DOHH2 (cell line): Measurements from ENCODE around the gene UNC50.

ENCODE experiments used
- H3F3A ChIP-seq: fragments of 200-600 bp; sonication (generic), shearing (Covaris generic); 2 replicates; pipeline ENCODE4 v1.6.0; 2016; ENCODE audit warnings: antibody characterized with exemption, mild to moderate bottlenecking; ENCODE audit not compliant: control insufficient read depth, insufficient read depth
- H3K27ac ChIP-seq: fragments of 200-600 bp; sonication (generic); 2 replicates; pipeline ENCODE4 v1.5.1; 2014; ENCODE audit warnings: low read depth, mild to moderate bottlenecking, low read length, moderate library complexity
- H3K27me3 ChIP-seq: fragments of 200-600 bp; sonication (generic); 2 replicates; pipeline ENCODE4 v1.6.1; 2014; ENCODE audit warnings: mild to moderate bottlenecking, low read length, mixed read lengths; ENCODE audit not compliant: control insufficient read depth
- H3K36me3 ChIP-seq: fragments of 200-600 bp; sonication (generic); 2 replicates; pipeline ENCODE4 v1.6.1; 2014; ENCODE audit warnings: mild to moderate bottlenecking, low read length, moderate library complexity, mixed read lengths; ENCODE audit not compliant: control insufficient read depth
- H3K4me1 ChIP-seq: fragments of 200-600 bp; sonication (generic); 2 replicates; pipeline ENCODE4 v1.6.1; 2014; ENCODE audit warnings: mild to moderate bottlenecking, low read length, mixed read lengths; ENCODE audit not compliant: control insufficient read depth
- H3K4me2 ChIP-seq: fragments of 200-600 bp; sonication (generic); 2 replicates; pipeline ENCODE4 v1.6.0; 2014; ENCODE audit warnings: mild to moderate bottlenecking, low read length, moderate library complexity
- H3K4me3 ChIP-seq: fragments of 200-600 bp; sonication (generic); 2 replicates; pipeline ENCODE4 v1.5.1; 2014; ENCODE audit warnings: mild to moderate bottlenecking, low read length, mixed read lengths
- H3K79me2 ChIP-seq: fragments of 200-600 bp; sonication (generic); 2 replicates; pipeline ENCODE4 v1.6.1; 2014; ENCODE audit warnings: mild to moderate bottlenecking, low read length, mixed read lengths; ENCODE audit not compliant: control insufficient read depth
- H3K9me2 ChIP-seq: fragments of 200-600 bp; sonication (generic); replicated peaks from 2 replicates; pipeline ENCODE4 v1.6.1; 2014; ENCODE audit warnings: mild to moderate bottlenecking, low read length, mixed read lengths; ENCODE audit not compliant: control insufficient read depth
- H3K9me3 ChIP-seq: fragments of 200-600 bp; sonication (generic); 2 replicates; pipeline ENCODE4 v1.6.1; 2014; ENCODE audit warnings: antibody characterized with exemption, low read length, mixed read lengths; ENCODE audit not compliant: control insufficient read depth, insufficient read depth
- H4K20me1 ChIP-seq: fragments of 200-600 bp; sonication (generic); 2 replicates; pipeline ENCODE4 v1.6.0; 2014; ENCODE audit warnings: low read depth, mild to moderate bottlenecking, antibody characterized with exemption, low read length, moderate library complexity; ENCODE audit not compliant: control insufficient read depth, insufficient read depth
- EZH2phosphoT487 ChIP-seq: fragments of 200-600 bp; sonication (generic); IDR thresholded peaks from 2 replicates; pipeline ENCODE4 v1.6.1; 2017; ENCODE audit warnings: borderline replicate concordance, mild to moderate bottlenecking, antibody characterized with exemption, low read length, moderate library complexity, mixed read lengths
- TF ChIP-seq, protein P1 (sequence below): fragments of 200-600 bp; sonication (generic); IDR thresholded peaks from one replicate; pipeline ENCODE4 v1.5.1; 2014; ENCODE audit warnings: antibody characterized with exemption, mild to moderate bottlenecking, low read depth, low read length; ENCODE audit not compliant: poor library complexity, severe bottlenecking

The UNC50 gene

GRCh38 chr2:98573426-98573825 lies 35.0 kb upstream of the UNC50 start:
- H4K20me1 ChIP-seq = no peaks in the 10 kb centered on the region
- no peaks in the 10 kb centered on the region for H3K9me2 ChIP-seq
- no peak overlapping the region for H3K27ac ChIP-seq
- no peaks in the 10 kb centered on the region for H3K79me2 ChIP-seq
- H3K9me3 ChIP-seq = no peaks in the 10 kb centered on the region
- H3F3A ChIP-seq = no peaks in the 10 kb centered on the region
- no peak overlapping the region for H3K4me2 ChIP-seq
- peaks cover 3% of the 10 kb centered on the region; the same call in 1 of the 2 replicates for H3K36me3 ChIP-seq
- no peak overlapping the region for H3K4me3 ChIP-seq
- H3K27me3 ChIP-seq = no peaks in the 10 kb centered on the region
- no peaks in the 10 kb centered on the region for H3K4me1 ChIP-seq
- TF ChIP-seq EZH2phosphoT487 = no peak
- TF ChIP-seq, protein P1, sequence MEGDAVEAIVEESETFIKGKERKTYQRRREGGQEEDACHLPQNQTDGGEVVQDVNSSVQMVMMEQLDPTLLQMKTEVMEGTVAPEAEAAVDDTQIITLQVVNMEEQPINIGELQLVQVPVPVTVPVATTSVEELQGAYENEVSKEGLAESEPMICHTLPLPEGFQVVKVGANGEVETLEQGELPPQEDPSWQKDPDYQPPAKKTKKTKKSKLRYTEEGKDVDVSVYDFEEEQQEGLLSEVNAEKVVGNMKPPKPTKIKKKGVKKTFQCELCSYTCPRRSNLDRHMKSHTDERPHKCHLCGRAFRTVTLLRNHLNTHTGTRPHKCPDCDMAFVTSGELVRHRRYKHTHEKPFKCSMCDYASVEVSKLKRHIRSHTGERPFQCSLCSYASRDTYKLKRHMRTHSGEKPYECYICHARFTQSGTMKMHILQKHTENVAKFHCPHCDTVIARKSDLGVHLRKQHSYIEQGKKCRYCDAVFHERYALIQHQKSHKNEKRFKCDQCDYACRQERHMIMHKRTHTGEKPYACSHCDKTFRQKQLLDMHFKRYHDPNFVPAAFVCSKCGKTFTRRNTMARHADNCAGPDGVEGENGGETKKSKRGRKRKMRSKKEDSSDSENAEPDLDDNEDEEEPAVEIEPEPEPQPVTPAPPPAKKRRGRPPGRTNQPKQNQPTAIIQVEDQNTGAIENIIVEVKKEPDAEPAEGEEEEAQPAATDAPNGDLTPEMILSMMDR = no peak

DNA sequence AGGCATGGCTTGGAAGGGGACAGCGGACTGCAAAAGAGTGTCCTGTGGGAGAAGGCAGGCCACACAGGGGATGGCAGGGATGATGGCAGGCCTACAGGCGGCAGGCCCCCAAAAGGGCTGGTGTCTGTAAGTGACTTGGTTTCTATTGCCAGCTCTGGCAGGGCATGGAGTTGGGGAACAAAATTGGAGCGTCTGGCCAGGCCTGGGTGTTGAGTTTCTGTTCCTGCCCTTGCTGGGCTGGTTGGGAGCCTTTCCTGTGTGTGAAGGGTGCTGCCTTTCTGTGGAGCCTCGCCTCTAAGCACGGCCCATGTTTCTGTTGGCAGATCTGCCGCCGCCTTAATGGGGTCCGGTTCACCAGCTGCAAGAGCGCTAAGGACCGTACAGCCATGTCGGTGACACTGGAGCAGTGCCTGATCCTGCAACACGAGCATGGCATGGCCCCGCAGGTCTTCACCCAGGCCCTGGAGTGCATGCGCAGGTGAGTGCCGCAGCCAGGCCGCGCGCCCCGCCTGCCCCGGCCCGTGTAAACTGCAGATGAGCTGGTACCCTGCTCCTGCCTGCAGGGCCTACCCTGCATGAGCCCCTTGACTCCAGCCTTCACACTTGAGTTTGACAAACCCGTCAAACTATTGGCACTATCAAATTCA lies 31.6 kb upstream of the UNC50 start:
- TF ChIP-seq, protein P1 = no peak
- no peak for TF ChIP-seq EZH2phosphoT487
- H4K20me1 ChIP-seq = no peaks in the 10 kb centered on the region

GRCh38 chr2:98577313-98577712 lies 31.1 kb upstream of the UNC50 start:
- H3K79me2 ChIP-seq = no peaks in the 10 kb centered on the region
- H3K27ac ChIP-seq = no peak overlapping the region
- no peaks in the 10 kb centered on the region for H3F3A ChIP-seq
- H3K4me3 ChIP-seq = no peak overlapping the region
- H3K4me1 ChIP-seq = no peaks in the 10 kb centered on the region
- H4K20me1 ChIP-seq = no peaks in the 10 kb centered on the region
- H3K9me2 ChIP-seq = no peaks in the 10 kb centered on the region
- H3K36me3 ChIP-seq = no peaks in the 10 kb centered on the region
- no peak overlapping the region for H3K4me2 ChIP-seq
- TF ChIP-seq, protein P1 = no peak
- TF ChIP-seq EZH2phosphoT487 = no peak
- no peaks in the 10 kb centered on the region for H3K9me3 ChIP-seq
- H3K27me3 ChIP-seq = no peaks in the 10 kb centered on the region

More for the DNA sequence above, 31.6 kb upstream of the UNC50 start:
- Histone ChIP-seq H3K79me2 (no peaks in the 10 kb centered on the region), H3K9me3 (no peaks in the 10 kb centered on the region), H3K4me1 (no peaks in the 10 kb centered on the region), H3K4me3 (no peak overlapping the region), H3K36me3 (no peaks in the 10 kb centered on the region), H3F3A (no peaks in the 10 kb centered on the region), H3K27me3 (no peaks in the 10 kb centered on the region), H3K27ac (no peak overlapping the region), H3K9me2 (no peaks in the 10 kb centered on the region), H3K4me2 (no peak overlapping the region)
